ENCODE measurements around the gene FOXP1. TPM values are rescaled to one million over a fixed set of nuclear protein-coding genes. Genes with fewer than 3 reads are reported as not detected.

Gene FOXP1
- total RNA-seq, 1 experiment from 2014 or later, result 75.3 TPM

- no peaks in the 10 kb centered on the region; the same call in 1 of the 2 replicates for H3K27me3 Mint-ChIP-seq (ENCODE audit: low read depth)
- H2AK5ac ChIP-seq (ENCODE audit: insufficient read length, low read length), result no peak overlapping the region
- H2BK15ac ChIP-seq (ENCODE audit: low read depth, low read length), result no peak overlapping the region
- H4K5ac ChIP-seq (ENCODE audit: insufficient read length, low read depth, low read length), result no peak overlapping the region
- no peaks in the 10 kb centered on the region for H4K20me1 ChIP-seq (ENCODE audit: control insufficient read depth, insufficient read depth, insufficient read length)
- DNase-seq, result no peak
- TF ChIP-seq CTCF (conservative IDR thresholded peaks at IDR 0.05), result no peak
- H3K27ac ChIP-seq (ENCODE audit: insufficient read length, low read depth, low read length), result no peak overlapping the region
- H3T11ph ChIP-seq (ENCODE audit: low read length), result no peak overlapping the region
- no peak overlapping the region for H3K4me3 Mint-ChIP-seq
- no peak overlapping the region for H3K4ac ChIP-seq (ENCODE audit: low read depth, low read length)
- H3K27me3 ChIP-seq (ENCODE audit: insufficient read depth, low read length), result no peaks in the 10 kb centered on the region
- H2BK120ac ChIP-seq (ENCODE audit: low read depth, low read length, poor library complexity, severe bottlenecking), result no peak overlapping the region
- H3K4me1 Mint-ChIP-seq, result peaks cover 20 to 23% of the 10 kb centered on the region in 2 experiments
- H3K23ac ChIP-seq (ENCODE audit: insufficient read length, low read depth, low read length), result no peak overlapping the region
- H3K56ac ChIP-seq (ENCODE audit: insufficient read length, low read depth, low read length), result no peak overlapping the region
- H3K4me1 ChIP-seq (ENCODE audit: insufficient read depth, low read length), result 0 out of 2 replicates have a peak, but pooled peaks cover 4% of the 10 kb centered on the region
- no peaks in the 10 kb centered on the region for H3K79me1 ChIP-seq (ENCODE audit: insufficient read depth, low read depth, low read length, poor library complexity, severe bottlenecking)
- H2BK12ac ChIP-seq (ENCODE audit: insufficient read length, low read depth, low read length), result no peak overlapping the region
- no peak overlapping the region for H2BK20ac ChIP-seq (ENCODE audit: low read depth, low read length, poor library complexity, severe bottlenecking)
- no peak overlapping the region for H3K27ac Mint-ChIP-seq
- WGBS (ENCODE audit: extremely low coverage, insufficient read length, low lambda C conversion rate), result no CpG with 5 or more reads among the region's 4 CpGs
- no peak overlapping the region for H4K8ac ChIP-seq (replicated peaks; ENCODE audit: insufficient read length, low read depth, low read length)
- no peak overlapping the region for H2BK5ac ChIP-seq (ENCODE audit: insufficient read length, low read length)
- H3K9me3 Mint-ChIP-seq, result no peaks in the 10 kb centered on the region
- no peak overlapping the region for H3K18ac ChIP-seq (ENCODE audit: insufficient read length, low read depth, low read length)
- H3K23me2 ChIP-seq (ENCODE audit: insufficient read length, low read depth, low read length, poor library complexity, severe bottlenecking), result no peaks in the 10 kb centered on the region
- no peak overlapping the region for H3K4me2 ChIP-seq (ENCODE audit: insufficient read depth, insufficient read length, low read length)
- H3K9ac ChIP-seq (ENCODE audit: extremely low read depth, insufficient read length, low read length), result no peak overlapping the region
- no peak overlapping the region for H3K14ac ChIP-seq (ENCODE audit: insufficient read depth, low read length)
- H3K36me3 Mint-ChIP-seq (ENCODE audit: insufficient read depth in 1 of 3, low read depth in 3 of 3), result no peaks in the 10 kb centered on the region
- no peaks in the 10 kb centered on the region for H3K9me3 ChIP-seq (ENCODE audit: control insufficient read depth, low read depth, low read length)
- no peaks in the 10 kb centered on the region for H3K79me2 ChIP-seq (ENCODE audit: insufficient read depth, low read length)
- H4K91ac ChIP-seq (ENCODE audit: insufficient read length, low read depth, low read length), result no peak overlapping the region
- no peak overlapping the region for H2AFZ ChIP-seq (ENCODE audit: low read length)
Measured at GRCh38 chr3:71118436-71118835, 465.1 kb downstream of the FOXP1 start.

Measured in H9 (cell line).